Effector memory CD4-positive, alpha-beta T cell (primary cell): ENCODE measurements around the gene RNF44.

Experiments used
- DNase-seq, 3 donors: peaks; one replicate each; pipeline ENCODE4 v3.0.0-alpha.2; 2020
- H3K27ac ChIP-seq: 2 replicates; pipeline ENCODE4 v1.7.0; 2013; ENCODE audit warnings: mild to moderate bottlenecking, low read length, moderate library complexity; ENCODE audit not compliant: insufficient read depth, poor library complexity, severe bottlenecking
- H3K27me3 ChIP-seq: replicated peaks from 2 replicates; pipeline ENCODE4 v1.7.0; 2013; ENCODE audit warnings: mild to moderate bottlenecking, low read length; ENCODE audit not compliant: insufficient read depth, control insufficient read depth, poor library complexity, severe bottlenecking
- H3K36me3 ChIP-seq: 2 replicates; pipeline ENCODE4 v1.7.0; 2013; ENCODE audit warnings: mild to moderate bottlenecking, low read length, moderate library complexity; ENCODE audit not compliant: control insufficient read depth, insufficient read depth
- H3K4me1 ChIP-seq: 2 replicates; pipeline ENCODE4 v1.7.0; 2013; ENCODE audit warnings: low read length, mild to moderate bottlenecking; ENCODE audit not compliant: control insufficient read depth, insufficient read depth, poor library complexity, severe bottlenecking
- H3K4me3 ChIP-seq: 2 replicates; pipeline ENCODE4 v1.7.0; 2013; ENCODE audit warnings: low read length, low read depth, mild to moderate bottlenecking; ENCODE audit not compliant: insufficient read depth, poor library complexity, severe bottlenecking
- H3K9me3 ChIP-seq: 2 replicates; pipeline ENCODE4 v1.7.0; 2013; ENCODE audit warnings: mild to moderate bottlenecking, low read length, moderate library complexity; ENCODE audit not compliant: control insufficient read depth

Gene RNF44

GRCh38 chr5:176543428-176544182, 6.4 kb upstream of the RNF44 start:
- Histone ChIP-seq H3K4me1 (peaks cover 54% of the 10 kb centered on the region), H3K27ac (peak overlapping the region; percentile 90), H3K4me3 (peak overlapping the region; percentile 68), H3K36me3 (no peaks in the 10 kb centered on the region), H3K27me3 (no peaks in the 10 kb centered on the region), H3K9me3 (no peaks in the 10 kb centered on the region)
- DNase-seq = peak; percentile 48 to 59 (median 59)

DNA sequence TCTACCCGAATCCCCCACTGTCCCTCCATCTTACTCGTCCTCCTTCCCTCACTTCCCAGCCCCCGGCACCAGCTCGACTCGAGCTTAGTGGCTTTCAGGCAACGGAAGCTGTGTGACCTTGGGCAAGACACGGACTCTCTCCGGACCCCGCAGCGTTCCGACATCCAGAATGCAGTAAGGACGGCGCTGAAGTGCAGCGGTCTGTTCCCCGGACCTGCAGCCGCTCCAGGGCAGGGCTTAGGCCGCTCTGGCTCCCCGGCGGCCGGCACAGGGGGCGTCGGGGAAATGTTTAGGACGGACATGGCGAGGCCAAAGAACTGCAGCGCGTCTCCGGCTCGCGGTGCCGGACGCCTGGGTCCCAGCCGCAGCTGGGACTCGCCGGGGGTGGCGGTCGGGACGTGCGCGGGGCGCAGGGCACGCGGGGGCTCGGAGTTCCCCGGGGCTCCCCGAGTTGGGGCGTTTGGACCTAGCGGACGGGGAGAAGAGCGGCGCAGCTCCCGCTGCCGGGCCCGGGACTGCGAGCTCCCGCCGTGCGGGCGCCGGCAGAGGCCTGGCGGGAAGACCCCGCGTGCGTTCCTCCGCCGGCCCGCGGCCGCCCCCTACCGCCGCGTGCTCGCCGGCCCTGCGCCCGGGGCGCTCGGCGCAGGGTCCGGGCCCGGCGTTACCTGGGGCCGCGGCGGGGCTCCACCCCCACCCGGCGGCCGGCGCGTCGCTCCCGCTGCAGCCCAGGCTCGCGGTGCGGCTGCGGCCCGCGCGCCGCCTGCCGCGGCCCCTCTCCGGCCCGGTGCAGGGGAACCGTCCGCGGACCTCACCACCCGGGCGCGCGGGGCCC, 5.6 kb upstream of the RNF44 start:
- DNase-seq = peak in 2 of 3 donors; percentile 19 to 22
- Histone ChIP-seq H3K36me3 (no peaks in the 10 kb centered on the region), H3K4me3 (peak overlapping the region; percentile 70), H3K4me1 (peaks cover 57% of the 10 kb centered on the region), H3K9me3 (no peaks in the 10 kb centered on the region), H3K27ac (peak overlapping the region; percentile 90), H3K27me3 (no peaks in the 10 kb centered on the region)

DNA sequence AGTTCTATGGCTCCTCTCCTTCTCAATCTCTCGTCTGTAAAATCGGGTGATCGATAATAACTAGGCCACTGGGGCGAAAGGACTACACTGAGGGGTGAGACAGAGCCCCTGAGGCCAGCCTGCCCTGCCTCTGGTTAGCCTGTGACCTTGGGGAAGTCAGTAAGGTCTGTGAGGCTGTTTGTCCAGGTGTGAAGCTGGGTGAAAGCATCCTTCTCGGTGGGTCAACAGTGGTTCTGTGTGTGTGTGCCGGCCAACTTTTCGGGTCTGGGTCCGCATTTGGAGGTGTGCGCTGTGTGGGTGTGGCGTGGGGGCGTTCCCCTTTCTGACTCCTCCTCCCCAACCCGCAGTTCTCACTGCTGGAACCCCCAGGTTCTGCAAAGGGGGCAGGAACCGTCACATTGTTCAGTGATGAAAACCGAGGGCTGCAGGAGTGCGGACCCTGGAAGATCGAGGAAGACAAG, 5.0 kb upstream of the RNF44 start:
- peak overlapping the region; percentile 75 for H3K27ac ChIP-seq
- no peaks in the 10 kb centered on the region for H3K9me3 ChIP-seq
- peak; percentile 39 to 58 (median 46) for DNase-seq
- peaks cover 57% of the 10 kb centered on the region for H3K4me1 ChIP-seq
- H3K4me3 ChIP-seq = peak overlapping the region; percentile 70
- H3K27me3 ChIP-seq = no peaks in the 10 kb centered on the region
- H3K36me3 ChIP-seq = no peaks in the 10 kb centered on the region

GRCh38 chr5:176541338-176542134, 4.3 kb upstream of the RNF44 start:
- no peaks in the 10 kb centered on the region for H3K27me3 ChIP-seq
- DNase-seq = peak; percentile 56 to 67 (median 66)
- H3K9me3 ChIP-seq = no peaks in the 10 kb centered on the region
- H3K27ac ChIP-seq = peak overlapping the region; percentile 75
- no peaks in the 10 kb centered on the region for H3K36me3 ChIP-seq
- H3K4me3 ChIP-seq = peak overlapping the region; percentile 70
- peaks cover 57% of the 10 kb centered on the region for H3K4me1 ChIP-seq

- H3K27me3 ChIP-seq = no peaks in the 10 kb centered on the region
- DNase-seq = no peak
- H3K27ac ChIP-seq = peak overlapping the region; percentile 75
- H3K36me3 ChIP-seq = no peaks in the 10 kb centered on the region
- H3K9me3 ChIP-seq = no peaks in the 10 kb centered on the region
- H3K4me1 ChIP-seq = peaks cover 57% of the 10 kb centered on the region
- peak overlapping the region; percentile 70 for H3K4me3 ChIP-seq
Measured at GRCh38 chr5:176540956-176541337, 3.7 kb upstream of the RNF44 start.

GRCh38 chr5:176540476-176540899, 3.3 kb upstream of the RNF44 start:
- DNase-seq = no peak
- no peaks in the 10 kb centered on the region for H3K27me3 ChIP-seq
- H3K4me3 ChIP-seq = no peak overlapping the region
- H3K9me3 ChIP-seq = no peaks in the 10 kb centered on the region
- H3K4me1 ChIP-seq = peaks cover 59% of the 10 kb centered on the region
- H3K36me3 ChIP-seq = no peaks in the 10 kb centered on the region
- H3K27ac ChIP-seq = peak overlapping the region; percentile 75

DNA sequence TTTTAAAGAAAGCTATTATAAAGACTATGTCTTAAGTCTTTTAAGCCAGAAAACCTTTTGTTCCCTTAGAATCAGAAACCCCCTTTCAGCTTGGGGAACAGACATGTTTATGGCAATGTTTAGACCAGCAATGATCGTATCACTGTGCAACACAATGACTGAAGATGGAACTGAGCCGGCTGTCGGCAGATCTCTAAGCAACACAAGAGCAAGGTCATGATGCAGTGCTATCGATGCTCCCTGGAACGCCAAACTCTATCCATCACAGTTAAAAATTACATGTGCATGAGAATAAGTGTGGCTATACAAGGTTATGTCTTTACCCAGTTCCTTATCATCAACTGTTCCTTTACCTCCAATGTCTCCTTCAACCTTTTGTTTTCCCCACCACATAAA, 1.8 kb upstream of the RNF44 start:
- Histone ChIP-seq H3K4me3 (no peak overlapping the region), H3K27me3 (no peaks in the 10 kb centered on the region), H3K27ac (peak overlapping the region; percentile 100), H3K9me3 (no peaks in the 10 kb centered on the region), H3K36me3 (no peaks in the 10 kb centered on the region), H3K4me1 (peaks cover 61% of the 10 kb centered on the region)
- DNase-seq = no peak

DNA sequence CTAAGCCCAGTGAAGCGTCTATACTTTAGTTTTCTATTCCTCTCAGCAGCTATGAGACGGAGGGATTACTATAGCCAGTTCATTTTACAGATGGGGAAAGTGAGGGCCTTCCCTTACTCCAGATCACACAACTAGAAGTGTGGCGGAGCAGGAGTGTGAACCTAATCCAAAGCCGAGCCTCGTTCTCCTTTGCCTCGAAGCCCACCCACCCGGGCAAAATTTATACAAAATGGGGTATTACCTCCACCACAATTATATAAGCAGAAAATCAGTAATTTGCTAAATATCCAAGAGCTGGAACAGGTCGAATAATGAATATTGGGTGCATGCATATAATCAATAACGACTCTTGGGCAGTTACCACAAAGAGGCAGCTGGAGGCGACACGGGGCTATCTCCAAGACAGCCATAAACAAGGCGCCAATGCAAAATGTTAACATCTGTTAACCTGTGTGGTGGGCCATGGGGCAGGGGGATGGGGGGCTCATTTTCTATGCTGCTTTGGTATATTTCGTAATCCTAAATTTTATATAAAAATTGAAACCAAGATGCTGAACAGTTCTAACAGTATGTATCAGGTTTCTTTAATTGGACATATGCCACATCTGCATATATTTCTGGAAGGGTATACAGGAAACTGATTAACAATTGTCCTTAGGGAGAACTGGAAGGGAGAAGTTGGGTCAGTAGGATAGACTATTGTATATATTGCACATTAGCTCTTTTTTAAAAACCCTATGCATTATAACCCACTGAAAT, 1.2 kb upstream of the RNF44 start:
- Histone ChIP-seq H3K4me3 (peak overlapping the region; percentile 95), H3K27me3 (no peaks in the 10 kb centered on the region), H3K9me3 (no peaks in the 10 kb centered on the region), H3K4me1 (peaks cover 61% of the 10 kb centered on the region), H3K27ac (peak overlapping the region; percentile 100), H3K36me3 (no peaks in the 10 kb centered on the region)
- no peak for DNase-seq

GRCh38 chr5:176537554-176538229, 490 bp upstream of the RNF44 start:
- no peaks in the 10 kb centered on the region for H3K27me3 ChIP-seq
- H3K36me3 ChIP-seq = no peaks in the 10 kb centered on the region
- H3K4me1 ChIP-seq = peaks cover 66% of the 10 kb centered on the region
- H3K4me3 ChIP-seq = peak overlapping the region; percentile 95
- peak overlapping the region; percentile 100 for H3K27ac ChIP-seq
- DNase-seq = peak; percentile 97 to 98 (median 98)
- no peaks in the 10 kb centered on the region for H3K9me3 ChIP-seq
